ENCODE results near the gene OTUD5. TPM values are rescaled to one million over a fixed set of nuclear protein-coding genes. Genes with fewer than 3 reads are reported as not detected.

Gene OTUD5
- total RNA-seq, 1 donor from 2014 or later, result 48.8 TPM

DNA sequence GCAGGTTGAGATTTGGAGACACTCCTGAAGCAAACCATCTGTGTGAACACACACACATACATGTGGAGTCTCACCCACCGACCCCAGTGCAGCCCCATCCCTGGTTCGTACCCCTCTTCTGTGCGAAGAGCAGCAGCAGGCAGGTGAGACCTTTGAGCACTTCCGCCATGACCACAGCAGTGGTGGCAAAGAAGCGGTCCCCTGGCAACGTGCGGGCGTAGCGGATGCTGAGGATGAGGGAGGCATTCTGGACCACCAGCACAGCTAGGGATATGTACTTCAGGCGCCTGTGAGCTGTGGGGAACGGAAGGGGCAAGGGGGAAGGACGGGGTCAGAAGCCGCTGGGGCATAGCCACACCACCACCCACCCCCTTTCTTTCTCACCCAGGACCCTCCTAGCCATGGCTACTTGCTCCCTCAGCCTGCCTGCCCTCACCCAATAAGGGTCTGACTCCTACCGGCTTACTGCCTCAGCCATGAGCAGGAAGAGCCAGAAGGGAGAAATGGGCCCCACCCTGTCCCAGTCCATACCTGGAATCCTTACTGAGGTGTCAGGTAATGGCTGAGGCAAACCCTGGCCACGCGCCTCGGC lies 47.6 kb downstream of the OTUD5 start:
- TF ChIP-seq, protein P1, sequence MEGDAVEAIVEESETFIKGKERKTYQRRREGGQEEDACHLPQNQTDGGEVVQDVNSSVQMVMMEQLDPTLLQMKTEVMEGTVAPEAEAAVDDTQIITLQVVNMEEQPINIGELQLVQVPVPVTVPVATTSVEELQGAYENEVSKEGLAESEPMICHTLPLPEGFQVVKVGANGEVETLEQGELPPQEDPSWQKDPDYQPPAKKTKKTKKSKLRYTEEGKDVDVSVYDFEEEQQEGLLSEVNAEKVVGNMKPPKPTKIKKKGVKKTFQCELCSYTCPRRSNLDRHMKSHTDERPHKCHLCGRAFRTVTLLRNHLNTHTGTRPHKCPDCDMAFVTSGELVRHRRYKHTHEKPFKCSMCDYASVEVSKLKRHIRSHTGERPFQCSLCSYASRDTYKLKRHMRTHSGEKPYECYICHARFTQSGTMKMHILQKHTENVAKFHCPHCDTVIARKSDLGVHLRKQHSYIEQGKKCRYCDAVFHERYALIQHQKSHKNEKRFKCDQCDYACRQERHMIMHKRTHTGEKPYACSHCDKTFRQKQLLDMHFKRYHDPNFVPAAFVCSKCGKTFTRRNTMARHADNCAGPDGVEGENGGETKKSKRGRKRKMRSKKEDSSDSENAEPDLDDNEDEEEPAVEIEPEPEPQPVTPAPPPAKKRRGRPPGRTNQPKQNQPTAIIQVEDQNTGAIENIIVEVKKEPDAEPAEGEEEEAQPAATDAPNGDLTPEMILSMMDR (IDR thresholded peaks at IDR 0.05; ENCODE audit: unreplicated experiment), result no peak
- Mint-ChIP-seq H3K36me3 (ENCODE audit: low read depth, unreplicated experiment) (peaks cover 7% of the 10 kb centered on the region), H3K27ac (ENCODE audit: unreplicated experiment) (no peak overlapping the region), H3K27me3 (ENCODE audit: unreplicated experiment) (peaks cover 7% of the 10 kb centered on the region), H3K9me3 (ENCODE audit: unreplicated experiment) (no peaks in the 10 kb centered on the region), H3K4me3 (ENCODE audit: unreplicated experiment) (no peak overlapping the region), H3K4me1 (ENCODE audit: unreplicated experiment) (peaks cover 16% of the 10 kb centered on the region)
- DNase-seq (ENCODE audit: low spot score), result no peak

DNA sequence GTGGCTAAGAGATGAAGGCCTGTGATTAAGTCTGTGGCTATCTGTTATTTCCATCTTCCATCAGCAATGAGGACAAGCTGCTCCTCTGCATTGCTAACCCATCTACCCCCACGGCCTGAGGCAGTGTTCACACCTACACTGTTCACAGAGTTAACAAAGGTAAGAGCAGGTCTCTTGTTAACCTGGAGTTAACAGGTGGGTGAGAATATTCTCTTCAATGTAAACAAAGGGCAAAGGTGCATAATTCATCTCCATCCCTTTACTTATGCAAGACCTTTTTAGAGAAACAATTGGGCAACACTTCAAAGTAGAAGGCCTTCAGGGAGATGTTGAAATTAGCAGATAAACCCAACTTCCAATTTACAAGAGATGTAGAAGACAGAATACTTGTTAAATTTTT lies 48.8 kb downstream of the OTUD5 start:
- Mint-ChIP-seq H3K4me1 (ENCODE audit: unreplicated experiment) (peaks cover 16% of the 10 kb centered on the region), H3K27ac (ENCODE audit: unreplicated experiment) (peak overlapping the region; percentile 24), H3K27me3 (ENCODE audit: unreplicated experiment) (peaks cover 7% of the 10 kb centered on the region), H3K36me3 (ENCODE audit: low read depth, unreplicated experiment) (peaks cover 13% of the 10 kb centered on the region), H3K4me3 (ENCODE audit: unreplicated experiment) (no peak overlapping the region), H3K9me3 (ENCODE audit: unreplicated experiment) (no peaks in the 10 kb centered on the region)
- DNase-seq (ENCODE audit: low spot score), result no peak
- TF ChIP-seq, protein P1 (IDR thresholded peaks at IDR 0.05; ENCODE audit: unreplicated experiment), result no peak

DNA sequence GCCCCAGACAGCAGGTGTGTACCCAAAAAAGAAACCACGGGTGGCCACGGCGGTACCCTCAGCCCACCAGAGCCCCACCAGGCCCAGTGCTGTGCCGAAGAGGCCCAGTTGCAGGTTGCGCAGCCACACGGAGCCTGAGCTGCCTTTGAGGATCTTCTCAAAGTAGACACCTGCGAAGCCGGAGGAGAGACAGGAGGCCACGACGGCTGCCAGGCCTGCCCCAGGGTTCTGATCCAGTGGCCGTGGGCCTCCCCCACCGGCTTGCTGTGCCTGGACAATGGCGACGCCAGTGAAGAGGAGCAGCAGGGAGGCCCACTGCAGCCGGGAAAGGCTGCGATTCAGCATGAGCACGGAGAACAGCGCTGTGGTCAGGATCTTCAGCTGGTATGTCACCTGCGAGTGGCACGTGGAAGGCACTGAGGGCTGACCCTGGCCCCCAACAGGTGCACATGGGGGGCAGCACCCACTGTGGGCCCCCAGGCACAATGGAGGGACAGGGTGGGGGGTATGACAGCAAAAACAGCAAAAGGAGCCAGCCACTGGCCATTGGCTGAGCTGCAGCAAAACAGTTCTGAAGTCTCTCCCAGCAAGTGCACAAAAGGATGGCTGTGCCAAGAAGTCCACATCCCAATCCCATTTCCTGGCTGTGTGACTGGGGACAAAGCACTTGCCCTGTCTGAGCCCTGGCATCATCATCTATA lies 52.2 kb downstream of the OTUD5 start:
- H3K4me3 Mint-ChIP-seq (ENCODE audit: unreplicated experiment), result no peak overlapping the region
- H3K9me3 Mint-ChIP-seq (ENCODE audit: unreplicated experiment), result no peaks in the 10 kb centered on the region
- no peaks in the 10 kb centered on the region for H3K27me3 Mint-ChIP-seq (ENCODE audit: unreplicated experiment)
- H3K27ac Mint-ChIP-seq (ENCODE audit: unreplicated experiment), result no peak overlapping the region
- TF ChIP-seq, protein P1 (IDR thresholded peaks at IDR 0.05; ENCODE audit: unreplicated experiment), result no peak
- peaks cover 19% of the 10 kb centered on the region for H3K36me3 Mint-ChIP-seq (ENCODE audit: low read depth, unreplicated experiment)
- no peaks in the 10 kb centered on the region for H3K4me1 Mint-ChIP-seq (ENCODE audit: unreplicated experiment)
- no peak for DNase-seq (ENCODE audit: low spot score)

DNA sequence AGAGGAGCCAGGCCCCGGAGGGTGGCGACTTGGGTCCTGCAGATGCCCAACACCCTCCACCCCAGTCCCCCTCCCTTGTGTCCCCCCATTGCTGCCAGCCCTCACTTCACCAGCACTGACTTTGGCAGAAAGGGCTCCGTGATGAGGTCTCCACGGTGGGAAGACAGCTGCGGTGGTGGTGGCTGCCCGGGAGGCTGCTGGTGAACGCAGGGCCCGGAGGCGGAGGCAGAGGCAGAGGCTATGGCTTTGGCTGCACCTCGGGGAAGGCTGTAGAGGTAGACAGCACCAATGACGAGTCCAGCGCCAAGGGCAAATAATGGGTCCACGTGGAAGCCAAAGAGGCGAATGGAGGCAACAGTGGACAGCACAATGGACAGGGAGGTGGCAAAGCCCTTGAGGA lies 52.8 kb downstream of the OTUD5 start:
- no peak overlapping the region for H3K27ac Mint-ChIP-seq (ENCODE audit: unreplicated experiment)
- no peak for DNase-seq (ENCODE audit: low spot score)
- no peaks in the 10 kb centered on the region for H3K4me1 Mint-ChIP-seq (ENCODE audit: unreplicated experiment)
- no peaks in the 10 kb centered on the region for H3K9me3 Mint-ChIP-seq (ENCODE audit: unreplicated experiment)
- peaks cover 19% of the 10 kb centered on the region for H3K36me3 Mint-ChIP-seq (ENCODE audit: low read depth, unreplicated experiment)
- TF ChIP-seq, protein P1 (IDR thresholded peaks at IDR 0.05; ENCODE audit: unreplicated experiment), result no peak
- H3K27me3 Mint-ChIP-seq (ENCODE audit: unreplicated experiment), result no peaks in the 10 kb centered on the region
- no peak overlapping the region for H3K4me3 Mint-ChIP-seq (ENCODE audit: unreplicated experiment)

DNA sequence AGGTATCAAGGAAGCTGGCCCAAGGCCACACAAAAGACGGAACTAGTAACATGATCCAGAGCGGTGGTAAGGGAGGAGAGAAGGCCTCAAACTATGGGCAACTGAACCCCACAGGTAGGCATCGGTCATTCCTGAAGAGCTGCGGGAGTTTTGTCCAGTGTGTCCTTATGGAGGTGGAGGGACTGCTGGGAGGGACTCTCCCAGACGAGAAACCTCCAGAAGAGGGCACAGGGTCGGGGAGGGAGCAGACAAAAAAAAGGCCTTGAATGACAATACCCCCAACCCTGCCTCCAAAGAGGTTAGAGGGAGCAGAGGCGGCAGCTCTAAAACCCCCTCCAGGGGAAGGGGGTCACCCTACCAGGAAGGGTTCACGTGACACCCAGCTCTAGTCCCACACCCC lies 53.2 kb downstream of the OTUD5 start:
- no peaks in the 10 kb centered on the region for H3K27me3 Mint-ChIP-seq (ENCODE audit: unreplicated experiment)
- peaks cover 19% of the 10 kb centered on the region for H3K36me3 Mint-ChIP-seq (ENCODE audit: low read depth, unreplicated experiment)
- H3K9me3 Mint-ChIP-seq (ENCODE audit: unreplicated experiment), result no peaks in the 10 kb centered on the region
- H3K27ac Mint-ChIP-seq (ENCODE audit: unreplicated experiment), result peak overlapping the region; percentile 18
- TF ChIP-seq, protein P1 (IDR thresholded peaks at IDR 0.05; ENCODE audit: unreplicated experiment), result no peak
- DNase-seq (ENCODE audit: low spot score), result no peak
- no peaks in the 10 kb centered on the region for H3K4me1 Mint-ChIP-seq (ENCODE audit: unreplicated experiment)
- no peak overlapping the region for H3K4me3 Mint-ChIP-seq (ENCODE audit: unreplicated experiment)

All from endothelial cell (in vitro differentiated cells).